ENCODE data around the gene TP53INP2.
A peak's percentile ranks its signal among the peaks of the same experiment; 100 is the strongest.
"Not testable (repeated sequence)": the region's sequence is repeated elsewhere in the genome, so short reads cannot be mapped to it uniquely, and the experiment has no call there.

Gene TP53INP2

DNA sequence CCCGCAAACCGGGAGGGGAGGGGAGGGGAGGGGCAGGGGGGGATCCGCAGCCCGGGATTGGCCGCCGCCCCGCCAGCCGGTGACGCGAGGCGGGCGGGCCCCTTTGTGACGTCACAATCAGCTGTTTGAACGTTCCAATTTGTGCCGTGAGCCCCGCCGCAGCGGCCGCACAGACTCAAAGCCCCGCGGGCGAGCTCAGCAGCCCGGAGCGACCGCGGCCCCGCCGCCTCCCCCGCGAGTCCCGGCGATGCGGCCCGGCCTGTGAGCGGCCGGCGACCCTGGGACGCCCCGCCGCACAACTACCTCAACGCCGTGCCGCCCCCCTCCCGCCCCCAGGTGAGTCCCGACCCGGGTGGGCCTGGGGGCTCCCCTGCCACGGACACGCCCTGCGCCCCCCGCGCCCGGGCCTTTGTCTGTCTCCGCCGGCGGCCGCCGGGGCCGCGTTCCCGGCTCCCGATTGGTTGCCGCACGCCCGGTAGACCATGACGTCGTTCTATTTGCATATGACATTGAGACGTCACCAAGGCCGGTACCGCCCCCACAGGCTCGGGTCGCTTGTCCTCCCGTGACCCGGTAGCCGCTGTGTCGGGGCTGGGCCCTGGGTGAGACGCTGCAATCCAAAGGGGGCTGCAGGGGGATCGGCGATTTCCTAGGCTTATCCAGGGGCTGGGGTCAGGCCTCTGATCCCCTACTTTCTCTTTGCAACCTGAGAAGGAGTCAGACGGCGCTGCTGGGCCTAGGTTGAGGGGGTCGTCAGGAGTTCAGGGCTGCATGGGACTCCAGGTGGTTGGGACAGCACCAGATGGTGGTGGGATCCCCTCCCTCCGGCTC lies at the start of gene TP53INP2:
TP53INP2 (plus strand) TSS at position 168 of the 831 bp plus-strand sequence. CDS start 4,396 bp downstream, outside the sequence.
- DNase-seq, result peak; percentile 60

- not testable (repeated sequence) for DNase-seq
Measured at GRCh38 chr20:34658654-34659053, 45.5 kb upstream of the TP53INP2 start.

DNA sequence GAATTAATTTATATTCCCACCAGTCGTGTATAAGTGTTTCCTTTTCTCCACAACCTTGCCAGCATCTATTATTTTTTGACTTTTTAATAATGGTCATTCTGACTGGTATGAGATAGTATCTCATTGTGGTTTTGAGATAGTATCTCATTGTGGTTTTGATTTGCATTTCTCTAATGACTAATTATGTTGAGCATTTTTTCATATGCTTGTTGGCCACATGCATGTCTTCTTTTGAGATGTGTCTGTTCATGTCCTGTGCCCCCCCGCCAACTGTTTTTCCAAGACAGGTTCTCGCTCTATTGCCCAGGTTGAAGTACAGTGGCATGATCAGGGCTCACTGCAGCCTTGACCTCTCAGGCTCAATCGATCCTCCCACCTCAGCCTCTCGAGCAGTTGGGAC lies 42.3 kb upstream of the TP53INP2 start:
- DNase-seq, result not testable (repeated sequence)

- no peak for DNase-seq
Measured at GRCh38 chr20:34663213-34663943, 40.8 kb upstream of the TP53INP2 start.

- DNase-seq, result not testable (repeated sequence)
Measured at GRCh38 chr20:34664751-34665150, 39.4 kb upstream of the TP53INP2 start.

DNA sequence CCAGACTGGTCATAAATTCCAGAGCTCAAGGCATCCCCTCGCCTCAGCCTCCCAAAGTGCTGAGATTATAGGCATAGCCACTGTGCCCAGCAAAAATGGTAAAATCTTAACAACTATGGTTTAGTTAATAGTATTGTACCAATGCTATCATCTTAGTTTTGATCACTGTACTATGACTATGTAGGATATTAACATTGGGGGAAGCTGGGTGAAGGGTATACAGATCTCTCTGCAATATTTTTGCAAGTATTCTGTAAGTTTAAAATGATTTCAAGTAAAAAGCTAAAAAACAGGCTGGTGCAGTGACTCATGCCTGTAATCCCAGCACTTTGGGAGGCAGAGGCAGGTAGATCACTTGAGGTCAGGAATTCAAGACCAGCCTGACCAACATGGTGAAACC lies 35.0 kb upstream of the TP53INP2 start:
- DNase-seq, result no peak

GRCh38 chr20:34673412-34673811 lies 30.7 kb upstream of the TP53INP2 start:
- no peak for DNase-seq

DNA sequence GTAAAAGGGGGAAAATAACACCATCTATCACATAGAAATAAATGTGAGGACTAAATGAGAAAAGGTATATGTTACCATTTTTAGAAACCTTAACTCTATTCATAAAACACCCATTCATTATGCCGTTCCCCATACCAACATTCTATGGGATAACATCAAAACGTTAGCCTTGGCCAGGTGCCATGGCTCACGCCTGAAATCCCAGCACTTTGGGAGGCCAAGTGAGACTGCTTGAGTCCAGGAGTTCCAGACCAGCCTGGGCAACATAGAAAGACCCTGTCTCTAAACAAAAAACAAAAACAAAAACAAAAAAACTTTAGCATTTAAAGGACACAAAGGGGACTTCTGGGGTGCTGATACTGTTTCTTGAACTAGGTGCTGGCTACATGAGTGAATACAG lies 28.6 kb upstream of the TP53INP2 start:
- DNase-seq, result no peak

- DNase-seq, result no peak
Measured at GRCh38 chr20:34675993-34676641, 28.0 kb upstream of the TP53INP2 start.

- peak; percentile 97 for DNase-seq
Measured at GRCh38 chr20:34676642-34677373, 27.3 kb upstream of the TP53INP2 start, which contains the start of gene PIGU. Gene PIGU, minus strand, starts transcription at chr20:34677092. Its CDS starts 7 bp downstream, at chr20:34677085.

DNA sequence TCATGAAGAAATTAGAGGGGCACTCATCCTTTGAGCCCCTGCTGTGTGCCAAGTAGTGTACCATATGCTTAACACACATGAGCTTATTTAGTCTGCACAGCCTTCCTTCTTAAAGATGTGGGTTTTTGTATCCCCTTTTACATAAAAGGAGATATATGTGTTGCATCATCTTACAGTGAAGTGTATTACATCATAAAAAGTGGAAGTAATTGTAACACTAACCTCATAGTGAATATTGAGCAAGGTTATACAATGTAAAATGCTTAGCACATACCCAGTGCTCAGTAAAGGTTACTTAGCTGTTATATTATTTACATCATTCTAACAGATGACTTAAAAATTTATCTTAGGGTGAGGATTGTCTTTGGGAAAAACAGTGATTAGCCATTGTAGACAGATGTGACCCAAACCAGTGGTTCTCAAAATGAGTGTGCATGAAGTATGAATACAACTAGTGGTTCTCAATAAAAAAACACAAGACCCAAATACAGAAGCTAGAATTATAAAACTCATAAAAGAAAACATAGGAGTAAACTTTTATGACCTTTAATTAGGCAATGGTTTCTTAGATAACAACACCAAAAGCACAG lies 23.5 kb upstream of the TP53INP2 start:
- no peak for DNase-seq

DNA sequence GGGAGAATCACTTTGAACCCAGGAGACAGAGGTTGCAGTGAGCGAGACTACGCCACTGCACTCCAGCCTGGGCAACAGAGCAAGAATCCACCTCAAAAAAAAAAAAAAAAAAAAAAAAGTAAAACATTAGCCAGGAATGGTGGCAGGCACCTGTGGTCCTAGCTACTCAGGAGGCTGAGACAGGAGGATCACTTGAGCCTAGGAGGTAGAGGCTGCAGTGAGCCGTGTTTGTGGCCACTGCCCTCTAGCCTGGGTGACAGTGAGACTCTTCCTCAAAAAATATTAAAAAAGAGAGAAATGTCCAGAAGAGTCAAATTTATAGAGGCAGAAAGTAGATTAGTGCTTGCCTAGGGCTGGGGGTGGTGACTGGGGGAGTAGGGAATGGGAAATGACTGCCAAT lies 20.5 kb upstream of the TP53INP2 start:
- DNase-seq, result no peak

- DNase-seq, result no peak
Measured at GRCh38 chr20:34689486-34689885, 14.7 kb upstream of the TP53INP2 start.

- DNase-seq, result no peak
Measured at GRCh38 chr20:34691838-34692237, 12.3 kb upstream of the TP53INP2 start.

GRCh38 chr20:34693414-34693813 lies 10.7 kb upstream of the TP53INP2 start:
- no peak for DNase-seq

- DNase-seq, result no peak
Measured at GRCh38 chr20:34701405-34702085, 2.6 kb upstream of the TP53INP2 start.

DNA sequence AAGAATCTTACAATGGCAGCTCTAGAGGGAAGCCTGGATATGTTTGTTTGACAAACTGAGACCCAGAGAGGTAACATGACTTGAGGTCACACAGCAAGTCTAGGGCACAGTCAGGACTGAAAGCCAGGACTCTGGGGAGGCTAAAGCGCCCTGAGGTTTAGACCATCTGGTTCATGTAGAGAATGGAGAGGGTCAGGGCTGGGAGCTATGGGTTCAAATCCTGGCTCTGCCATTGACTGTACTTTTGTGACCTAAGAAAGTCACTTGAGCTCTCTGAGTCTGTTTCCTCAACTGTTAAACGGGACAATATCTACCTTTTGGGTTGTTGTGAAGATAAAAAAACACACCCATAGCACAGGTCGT lies 1.1 kb upstream of the TP53INP2 start:
- no peak for DNase-seq

GRCh38 chr20:34703424-34704176 lies 544 bp upstream of the TP53INP2 start:
- no peak for DNase-seq

- DNase-seq, result no peak
Measured at GRCh38 chr20:34705008-34705396, 858 bp downstream of the TP53INP2 start.

DNA sequence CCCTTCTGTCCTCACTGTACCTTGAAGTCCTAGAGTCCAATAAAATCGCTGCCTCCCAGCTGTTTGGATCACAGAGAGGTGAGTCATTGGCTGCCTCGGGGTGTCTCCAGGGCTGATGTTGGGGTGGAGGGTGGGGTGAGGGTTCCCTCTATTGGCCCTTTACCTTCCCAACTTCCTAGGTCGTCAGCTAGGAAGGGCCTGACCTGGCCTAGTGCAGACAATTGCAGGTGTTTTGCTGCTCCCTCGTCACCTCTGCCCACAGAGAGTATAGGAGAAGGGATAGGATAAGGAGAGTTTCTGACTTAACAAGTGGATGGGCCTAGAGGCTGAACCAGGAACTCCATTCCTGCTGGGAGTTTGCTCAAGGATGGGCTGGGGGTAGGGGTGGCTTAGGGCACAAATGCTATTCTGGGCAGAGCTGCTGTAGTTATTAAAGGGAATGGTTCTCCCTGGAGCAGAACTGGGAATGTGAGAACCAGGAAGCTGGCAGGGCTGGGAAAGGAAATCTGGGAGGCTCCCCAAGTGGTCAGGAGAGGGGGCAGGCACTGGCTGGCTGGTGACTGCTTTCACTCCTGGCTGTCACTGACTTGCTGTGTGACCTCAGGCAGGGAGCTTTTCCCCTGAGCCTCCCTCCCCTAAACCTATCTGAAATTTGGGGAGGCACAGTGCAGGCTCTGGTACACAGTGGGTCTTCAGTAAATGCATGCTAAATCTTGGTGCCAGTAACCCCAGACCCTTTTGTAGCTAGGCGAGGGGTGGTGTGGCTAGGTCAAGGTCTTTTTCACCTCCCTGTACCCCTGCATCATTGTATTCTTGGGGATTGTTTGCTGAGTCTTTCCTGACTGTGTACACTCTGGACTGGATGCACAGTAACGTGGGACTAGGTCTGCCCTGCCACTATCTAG lies 1.5 kb downstream of the TP53INP2 start:
- no peak for DNase-seq

Data from GDM1 (cell line).